Keratinocyte (primary cell): Measurements from ENCODE around the gene ERN2. TPM values are rescaled to one million over a fixed set of nuclear protein-coding genes. Genes with fewer than 3 reads are reported as not detected.

Source experiments
- DNase-seq: peaks from one replicate; pipeline ENCODE4 v3.0.0-alpha.2; 2011; ENCODE audit warnings: low read depth, missing footprints, low spot score
- FAIRE-seq: peaks from 2 replicates; lab custom pipeline; 2011; peaks lifted over from hg19 to GRCh38; lab: Jason Lieb, UNC
- H2AFZ ChIP-seq: 2 replicates; pipeline ENCODE4 v1.6.0; 2012; ENCODE audit warnings: low read length, control low read depth, inconsistent platforms; ENCODE audit not compliant: control insufficient read depth
- H3K27ac ChIP-seq: 2 replicates; pipeline ENCODE4 v1.5.1; 2011; ENCODE audit warnings: low read length; ENCODE audit not compliant: control insufficient read depth, insufficient read depth
- H3K27me3 ChIP-seq: 3 replicates; pipeline ENCODE4 v1.6.0; 2011; ENCODE audit warnings: low read length; ENCODE audit not compliant: control insufficient read depth, insufficient read depth; ENCODE audit errors: extremely low read depth
- H3K36me3 ChIP-seq, 2 experiments: 2 replicates in 1 of 2; 3 replicates in 1 of 2; pipeline ENCODE4 v1.5.1; 2011; ENCODE audit warnings: low read length in 2 of 2, mild to moderate bottlenecking in 1 of 2; ENCODE audit not compliant: control insufficient read depth in 2 of 2, insufficient read depth in 2 of 2; ENCODE audit errors: extremely low read depth in 1 of 2
- H3K4me1 ChIP-seq: 3 replicates; pipeline ENCODE4 v1.5.1; 2011; ENCODE audit warnings: low read length; ENCODE audit not compliant: control insufficient read depth, insufficient read depth; ENCODE audit errors: extremely low read depth
- H3K4me2 ChIP-seq: 3 replicates; pipeline ENCODE4 v1.6.0; 2011; ENCODE audit warnings: low read depth, low read length; ENCODE audit not compliant: control insufficient read depth, insufficient read depth; ENCODE audit errors: extremely low read depth
- H3K4me3 ChIP-seq, 3 experiments: fragments of 200-600 bp in 1 of 3; sonication (generic) in 1 of 3; 2 replicates in 2 of 3; 3 replicates in 1 of 3; pipeline ENCODE4 v1.5.1; 2011 to 2016; ENCODE audit warnings: low read length in 3 of 3, mild to moderate bottlenecking in 3 of 3, control low read depth in 2 of 3, inconsistent platforms in 1 of 3, low read depth in 1 of 3, mixed read lengths in 1 of 3, mixed run types in 1 of 3, moderate library complexity in 1 of 3; ENCODE audit not compliant: control insufficient read depth in 2 of 3, insufficient read depth in 2 of 3; ENCODE audit errors: extremely low read depth in 1 of 3
- H3K79me2 ChIP-seq: 2 replicates; pipeline ENCODE4 v1.6.0; 2012; ENCODE audit warnings: low read length; ENCODE audit not compliant: control insufficient read depth, insufficient read depth
- H3K9ac ChIP-seq: 3 replicates; pipeline ENCODE4 v1.6.0; 2011; ENCODE audit warnings: low read length; ENCODE audit not compliant: control insufficient read depth, insufficient read depth; ENCODE audit errors: extremely low read depth
- H3K9me1 ChIP-seq: 3 replicates; pipeline ENCODE4 v1.6.0; 2011; ENCODE audit warnings: low read length; ENCODE audit not compliant: control insufficient read depth, insufficient read depth; ENCODE audit errors: extremely low read depth
- H3K9me3 ChIP-seq: 2 replicates; pipeline ENCODE4 v1.5.1; 2012; ENCODE audit warnings: low read depth, low read length; ENCODE audit not compliant: control insufficient read depth
- H4K20me1 ChIP-seq: 3 replicates; pipeline ENCODE4 v1.6.0; 2011; ENCODE audit warnings: low read length; ENCODE audit not compliant: control insufficient read depth, insufficient read depth; ENCODE audit errors: extremely low read depth
- CTCF ChIP-seq, 3 experiments: IDR thresholded peaks in 1 of 3; conservative IDR thresholded peaks in 1 of 3; optimal IDR thresholded peaks in 1 of 3; 2 replicates in 2 of 3; 3 replicates in 1 of 3; pipeline versions ENCODE3 to v1.5.1; 2011; ENCODE audit warnings: low read length in 3 of 3, mild to moderate bottlenecking in 3 of 3, moderate library complexity in 2 of 3, control low read depth in 1 of 3, inconsistent platforms in 1 of 3; ENCODE audit not compliant: insufficient read depth in 2 of 3; ENCODE audit errors: extremely low read depth in 1 of 3
- EZH2 ChIP-seq: IDR thresholded peaks from one replicate; pipeline ENCODE4 v1.6.1; 2012; ENCODE audit warnings: inconsistent platforms, mild to moderate bottlenecking, low read length, moderate library complexity
- dilution Hi-C: fragments of 300-500 bp; cut with MboI; formaldehyde crosslinking; loops from one replicate; pipeline ENCODE4 v1.7.0; 2020; ENCODE audit warnings: low sequenced_read_pairs; ENCODE audit not compliant: extremely low pct_ligation_motif_present
- polyA plus RNA-seq, 5 experiments: library from polyadenylated mRNA; depleted of rRNA in 3 of 5; stranded (reverse) in 3 of 5; stranded (forward) in 1 of 5; unstranded in 1 of 5; fragments of >200 nt; gene quantifications; 1 replicate in 1 of 5; 2 replicates in 3 of 5; 3 replicates in 1 of 5; pipeline versions ENCODE4 v1.2.1 to v1.2.3, GENCODE V29; 2011 to 2012; ENCODE audit warnings: missing spikeins in 2 of 5, low read depth in 1 of 5, low replicate concordance in 1 of 5

Gene ERN2
- polyA plus RNA-seq, 1 donor (not counting 4 experiments of a cell fraction or from before 2014, with no cell fraction given) = not detected

GRCh38 chr16:23651943-23652468 lies 61.0 kb downstream of the ERN2 start:
- Histone ChIP-seq H2AFZ (no peak overlapping the region), H4K20me1 (no peaks in the 10 kb centered on the region), H3K9ac (no peak overlapping the region), H3K27me3 (no peaks in the 10 kb centered on the region), H3K4me1 (no peaks in the 10 kb centered on the region), H3K4me3 (no peak overlapping the region), H3K36me3 (peaks cover 4 to 11% of the 10 kb centered on the region in 2 experiments), H3K9me3 (no peaks in the 10 kb centered on the region), H3K27ac (no peak overlapping the region), H3K4me2 (no peak overlapping the region), H3K9me1 (no peaks in the 10 kb centered on the region), H3K79me2 (peaks cover 70% of the 10 kb centered on the region)
- dilution Hi-C loops = no loop called here
- FAIRE-seq = no peak
- no peak for DNase-seq
- TF ChIP-seq EZH2 = no peak
- no peak for TF ChIP-seq CTCF (optimal IDR thresholded peaks at IDR 0.05 in 1 of 3, IDR thresholded peaks at IDR 0.05 in 1 of 3, conservative IDR thresholded peaks at IDR 0.05 in 1 of 3; ENCODE audit: extremely low read depth in 1 of 3, insufficient read depth in 2 of 3, low read length in 3 of 3)

- no peaks in the 10 kb centered on the region for H3K9me3 ChIP-seq
- H3K36me3 ChIP-seq = peaks cover 4 to 10% of the 10 kb centered on the region in 2 experiments
- dilution Hi-C loops = no loop called here
- no peak overlapping the region for H3K4me2 ChIP-seq
- H3K79me2 ChIP-seq = peaks cover 77% of the 10 kb centered on the region
- no peak overlapping the region for H3K27ac ChIP-seq
- no peak for DNase-seq
- H3K9me1 ChIP-seq = no peaks in the 10 kb centered on the region
- H3K4me1 ChIP-seq = no peaks in the 10 kb centered on the region
- H4K20me1 ChIP-seq = no peaks in the 10 kb centered on the region
- no peak overlapping the region for H3K9ac ChIP-seq
- FAIRE-seq = no peak
- H3K4me3 ChIP-seq = no peak overlapping the region
- TF ChIP-seq EZH2 = no peak
- TF ChIP-seq CTCF (optimal IDR thresholded peaks at IDR 0.05 in 1 of 3, IDR thresholded peaks at IDR 0.05 in 1 of 3, conservative IDR thresholded peaks at IDR 0.05 in 1 of 3; ENCODE audit: extremely low read depth in 1 of 3, insufficient read depth in 2 of 3, low read length in 3 of 3) = no peak
- H3K27me3 ChIP-seq = no peaks in the 10 kb centered on the region
- no peak overlapping the region for H2AFZ ChIP-seq
Observed at GRCh38 chr16:23650674-23651416, 62.2 kb downstream of the ERN2 start.
